Gastroesophageal sphincter (tissue), 4 donors: ENCODE results near the gene SOSTDC1. TPM values are rescaled to one million over a fixed set of nuclear protein-coding genes. Genes with fewer than 3 reads are reported as not detected.

ENCODE experiments used
- ATAC-seq: fragments of 150-250 bp; one replicate; pipeline ENCODE4 v1.9.1; 2016; ENCODE audit warnings: mild to moderate bottlenecking, moderate library complexity
- H3K27ac ChIP-seq, 4 donors: fragments of 200-600 bp; sonication (generic) in 3 of 4; 1 replicate in 3 of 4; 2 replicates in 1 of 4; pipeline ENCODE4 v1.5.1; 2016 to 2019
- H3K27me3 ChIP-seq: fragments of 200-600 bp; sonication (generic); one replicate; pipeline ENCODE4 v1.5.1; 2019
- H3K36me3 ChIP-seq, 2 donors: fragments of 200-600 bp; sonication (generic); one replicate each; pipeline ENCODE4 v1.5.1; 2019; ENCODE audit warnings: control low read depth in 1 of 2
- H3K4me1 ChIP-seq, 3 donors: fragments of 200-600 bp; sonication (generic); 1 replicate in 2 of 3; 2 replicates in 1 of 3; pipeline ENCODE4 v1.5.1; 2016 to 2019; ENCODE audit warnings: control low read depth in 2 of 3
- H3K4me3 ChIP-seq, 2 donors: fragments of 200-600 bp; sonication (generic); one replicate each; pipeline ENCODE4 v1.5.1; 2019; ENCODE audit warnings: mild to moderate bottlenecking in 1 of 2, moderate library complexity in 1 of 2
- H3K9me3 ChIP-seq, 3 donors: fragments of 200-600 bp; sonication (generic); one replicate each; pipeline ENCODE4 v1.5.1; 2017 to 2019; ENCODE audit warnings: control low read depth in 2 of 3
- CTCF ChIP-seq, 4 experiments: fragments of 200-600 bp in 2 of 4; fragments of 450-650 bp in 2 of 4; sonication (generic) in 1 of 4; IDR thresholded peaks; one replicate each; pipeline ENCODE4 v1.5.1; 2017 to 2019; ENCODE audit warnings: antibody characterized with exemption in 4 of 4, mild to moderate bottlenecking in 2 of 4, moderate library complexity in 2 of 4
- EP300 ChIP-seq: sonication (generic); formaldehyde crosslinking; IDR thresholded peaks from one replicate; pipeline ENCODE4 v1.6.1; 2017; ENCODE audit warnings: antibody characterized with exemption, mild to moderate bottlenecking
- POLR2A ChIP-seq, 2 donors: fragments of 450-650 bp; IDR thresholded peaks; one replicate each; pipeline ENCODE4 v1.6.1; 2017; ENCODE audit warnings: antibody characterized with exemption in 2 of 2, mild to moderate bottlenecking in 2 of 2, moderate library complexity in 1 of 2
- POLR2AphosphoS5 ChIP-seq: sonication (generic); formaldehyde crosslinking; IDR thresholded peaks from one replicate; pipeline ENCODE4 v1.6.1; 2017; ENCODE audit warnings: antibody characterized with exemption
- WGBS, 2 donors: methylation state at CpG; one replicate each; pipeline ENCODE4 v1.1.5; 2018; ENCODE audit warnings: low coverage in 1 of 2; 5-methylcytosine and 5-hydroxymethylcytosine counted together
- total RNA-seq, 4 donors: library from RNA; depleted of rRNA; stranded (reverse); fragments of >200 nt; gene quantifications; one replicate each; pipeline ENCODE4 v1.1.0, GENCODE V29; 2016

SOSTDC1 gene
- total RNA-seq, 4 donors from 2014 or later = 0.87 to 3.4 (median 3.0) TPM; not detected in 1

GRCh38 chr7:16433568-16434122, 31.9 kb downstream of the SOSTDC1 start:
- Histone ChIP-seq H3K4me3 (peak overlapping the region in 1 of 2 donors; percentile 5), H3K27me3 (no peaks in the 10 kb centered on the region), H3K4me1 (peaks cover 0 to 7% (median 0%) of the 10 kb centered on the region in 3 donors), H3K9me3 (no peaks in the 10 kb centered on the region), H3K27ac (no peak overlapping the region), H3K36me3 (no peaks in the 10 kb centered on the region)
- 80 to 91% methylated on average over 1 to 2 of the region's 2 CpGs for WGBS, 2 donors
- no peak for TF ChIP-seq EP300
- no peak for TF ChIP-seq POLR2AphosphoS5
- TF ChIP-seq CTCF (IDR thresholded peaks at IDR 0.05) = no peak
- no peak for ATAC-seq

- Histone ChIP-seq H3K27ac (no peak overlapping the region), H3K4me3 (no peak overlapping the region), H3K36me3 (no peaks in the 10 kb centered on the region), H3K4me1 (peaks cover 0 to 7% (median 0%) of the 10 kb centered on the region in 3 donors), H3K27me3 (no peaks in the 10 kb centered on the region), H3K9me3 (no peaks in the 10 kb centered on the region)
- WGBS, 2 donors = 70 to 94% methylated on average over 1 of the region's 1 CpG
- no peak for ATAC-seq
- TF ChIP-seq EP300 (no peak), POLR2AphosphoS5 (no peak), POLR2A (IDR thresholded peaks at IDR 0.05) (no peak)
These were observed 33.2 kb downstream of the SOSTDC1 start for GRCh38 chr7:16432425-16432731.

- Histone ChIP-seq H3K27me3 (no peaks in the 10 kb centered on the region), H3K4me1 (peaks cover 0 to 7% (median 0%) of the 10 kb centered on the region in 3 donors), H3K36me3 (no peaks in the 10 kb centered on the region), H3K4me3 (no peak overlapping the region), H3K9me3 (no peaks in the 10 kb centered on the region), H3K27ac (no peak overlapping the region)
- TF ChIP-seq POLR2A (IDR thresholded peaks at IDR 0.05) = no peak
- peak in 1 of 4 experiments; percentile 35 for TF ChIP-seq CTCF (IDR thresholded peaks at IDR 0.05)
- WGBS, 2 donors = 89 to 95% methylated on average over 2 of the region's 2 CpGs
- no peak for ATAC-seq
These were observed 33.7 kb downstream of the SOSTDC1 start for GRCh38 chr7:16431646-16432424.

GRCh38 chr7:16430133-16430532, 35.4 kb downstream of the SOSTDC1 start:
- peaks cover 0 to 7% (median 0%) of the 10 kb centered on the region in 3 donors for H3K4me1 ChIP-seq
- 75% methylated on average over 3 of the region's 3 CpGs; no CpG with 5 or more reads in 1 of the 2 donors for WGBS, 2 donors
- no peak overlapping the region for H3K27ac ChIP-seq
- no peak for ATAC-seq
- no peak overlapping the region for H3K4me3 ChIP-seq
- H3K27me3 ChIP-seq = no peaks in the 10 kb centered on the region
- TF ChIP-seq POLR2A (IDR thresholded peaks at IDR 0.05) = no peak
- TF ChIP-seq CTCF (IDR thresholded peaks at IDR 0.05) = no peak
- no peak for TF ChIP-seq EP300
- TF ChIP-seq POLR2AphosphoS5 = no peak
- H3K9me3 ChIP-seq = no peaks in the 10 kb centered on the region
- H3K36me3 ChIP-seq = no peaks in the 10 kb centered on the region

- no peak for ATAC-seq
- H3K27me3 ChIP-seq = no peaks in the 10 kb centered on the region
- WGBS, 2 donors = 52 to 77% methylated on average over 2 of the region's 2 CpGs
- H3K27ac ChIP-seq = no peak overlapping the region
- H3K9me3 ChIP-seq = no peaks in the 10 kb centered on the region
- H3K36me3 ChIP-seq = no peaks in the 10 kb centered on the region
- H3K4me3 ChIP-seq = no peak overlapping the region
- TF ChIP-seq CTCF (IDR thresholded peaks at IDR 0.05) (no peak), POLR2A (IDR thresholded peaks at IDR 0.05) (no peak), EP300 (no peak), POLR2AphosphoS5 (no peak)
- H3K4me1 ChIP-seq = peaks cover 0 to 2% (median 0%) of the 10 kb centered on the region in 3 donors
These were observed 36.9 kb downstream of the SOSTDC1 start for GRCh38 chr7:16428672-16429071.
